Ammon's horn (tissue), 1 donor: ENCODE results near the gene HLA-F.

Experiments used
- DNase-seq: peaks from one replicate; pipeline ENCODE4 v3.0.0-alpha.2; 2016; ENCODE audit warnings: low spot score

Gene HLA-F

GRCh38 chr6:29763491-29764289 is 40.5 kb downstream of the HLA-F start:
- DNase-seq = no peak

- DNase-seq = no peak
Measured at GRCh38 chr6:29764422-29765196, 41.4 kb downstream of the HLA-F start.

- DNase-seq = no peak
Measured at GRCh38 chr6:29769336-29769735, 46.1 kb downstream of the HLA-F start.

- DNase-seq = no peak
Measured at GRCh38 chr6:29770306-29770705, 47.1 kb downstream of the HLA-F start.

- no peak for DNase-seq
Measured at GRCh38 chr6:29776684-29777083, 53.5 kb downstream of the HLA-F start.
